Tibial nerve (tissue), 4 donors: ENCODE data around the gene HNRNPM. TPM values are rescaled to one million over a fixed set of nuclear protein-coding genes. Genes with fewer than 3 reads are reported as not detected.
A peak's percentile ranks its signal among the peaks of the same experiment; 100 is the strongest.

ENCODE experiments used
- DNase-seq, 2 donors: peaks; one replicate each; pipeline ENCODE4 v3.0.0-alpha.2; 2019; ENCODE audit warnings: low spot score in 2 of 2
- H3K27ac ChIP-seq, 4 donors: fragments of 200-600 bp; sonication (generic) in 3 of 4; one replicate each; pipeline ENCODE4 v1.5.1; 2017 to 2019; ENCODE audit warnings: mild to moderate bottlenecking in 1 of 4
- H3K27me3 ChIP-seq, 2 donors: fragments of 200-600 bp; sonication (generic) in 1 of 2; one replicate each; pipeline versions ENCODE4 v1.5.1 to v1.6.0; 2017 to 2019
- H3K36me3 ChIP-seq, 3 donors: fragments of 200-600 bp; sonication (generic); one replicate each; pipeline ENCODE4 v1.5.1; 2018 to 2019
- H3K4me1 ChIP-seq, 4 donors: fragments of 200-600 bp; sonication (generic) in 3 of 4; one replicate each; pipeline ENCODE4 v1.5.1; 2017 to 2019
- H3K4me3 ChIP-seq, 4 donors: fragments of 200-600 bp; sonication (generic) in 3 of 4; one replicate each; pipeline ENCODE4 v1.5.1; 2017 to 2019; ENCODE audit warnings: mild to moderate bottlenecking in 1 of 4, moderate library complexity in 1 of 4
- H3K9me3 ChIP-seq, 4 donors: fragments of 200-600 bp; sonication (generic) in 3 of 4; one replicate each; pipeline ENCODE4 v1.5.1; 2017 to 2019
- EP300 ChIP-seq, 2 donors: sonication (generic); formaldehyde crosslinking; IDR thresholded peaks; one replicate each; pipeline ENCODE4 v1.6.1; 2017; ENCODE audit warnings: antibody characterized with exemption in 2 of 2, mild to moderate bottlenecking in 1 of 2
- POLR2A ChIP-seq, 2 donors: fragments of 450-650 bp; IDR thresholded peaks; one replicate each; pipeline ENCODE4 v1.6.1; 2017; ENCODE audit warnings: antibody characterized with exemption in 2 of 2, mild to moderate bottlenecking in 2 of 2, moderate library complexity in 2 of 2
- WGBS, 2 donors: methylation state at CpG; one replicate each; pipeline ENCODE4 v1.1.5; 2018; 5-methylcytosine and 5-hydroxymethylcytosine counted together
- total RNA-seq, 4 donors: library from RNA; depleted of rRNA; stranded (reverse); fragments of >200 nt; gene quantifications; one replicate each; pipeline ENCODE4 v1.1.0, GENCODE V29; 2016
- TF ChIP-seq, protein P1 (sequence below), 5 experiments: fragments of 200-600 bp in 3 of 5; fragments of 450-650 bp in 2 of 5; sonication (generic) in 3 of 5; IDR thresholded peaks; one replicate each; pipeline ENCODE4 v1.5.1; 2016 to 2019; ENCODE audit warnings: antibody characterized with exemption in 5 of 5, mild to moderate bottlenecking in 3 of 5, moderate library complexity in 2 of 5

HNRNPM gene
- total RNA-seq, 4 donors from 2014 or later, result 139 to 251 (median 164) TPM

GRCh38 chr19:8498295-8498694 is 53.5 kb downstream of the HNRNPM start:
- no peak for TF ChIP-seq POLR2A (IDR thresholded peaks at IDR 0.05)
- TF ChIP-seq, protein P1, sequence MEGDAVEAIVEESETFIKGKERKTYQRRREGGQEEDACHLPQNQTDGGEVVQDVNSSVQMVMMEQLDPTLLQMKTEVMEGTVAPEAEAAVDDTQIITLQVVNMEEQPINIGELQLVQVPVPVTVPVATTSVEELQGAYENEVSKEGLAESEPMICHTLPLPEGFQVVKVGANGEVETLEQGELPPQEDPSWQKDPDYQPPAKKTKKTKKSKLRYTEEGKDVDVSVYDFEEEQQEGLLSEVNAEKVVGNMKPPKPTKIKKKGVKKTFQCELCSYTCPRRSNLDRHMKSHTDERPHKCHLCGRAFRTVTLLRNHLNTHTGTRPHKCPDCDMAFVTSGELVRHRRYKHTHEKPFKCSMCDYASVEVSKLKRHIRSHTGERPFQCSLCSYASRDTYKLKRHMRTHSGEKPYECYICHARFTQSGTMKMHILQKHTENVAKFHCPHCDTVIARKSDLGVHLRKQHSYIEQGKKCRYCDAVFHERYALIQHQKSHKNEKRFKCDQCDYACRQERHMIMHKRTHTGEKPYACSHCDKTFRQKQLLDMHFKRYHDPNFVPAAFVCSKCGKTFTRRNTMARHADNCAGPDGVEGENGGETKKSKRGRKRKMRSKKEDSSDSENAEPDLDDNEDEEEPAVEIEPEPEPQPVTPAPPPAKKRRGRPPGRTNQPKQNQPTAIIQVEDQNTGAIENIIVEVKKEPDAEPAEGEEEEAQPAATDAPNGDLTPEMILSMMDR (IDR thresholded peaks at IDR 0.05), result no peak
- TF ChIP-seq EP300 (IDR thresholded peaks at IDR 0.05), result no peak
- no peak for DNase-seq
- no peaks in the 10 kb centered on the region for H3K9me3 ChIP-seq
- no peak overlapping the region for H3K4me3 ChIP-seq
- H3K27ac ChIP-seq, result no peak overlapping the region
- peaks cover 0 to 2% (median 0%) of the 10 kb centered on the region in 3 donors for H3K36me3 ChIP-seq
- H3K27me3 ChIP-seq, result no peaks in the 10 kb centered on the region
- WGBS, 2 donors, result 74 to 88% methylated on average over 7 to 21 of the region's 22 CpGs
- H3K4me1 ChIP-seq, result no peaks in the 10 kb centered on the region

GRCh38 chr19:8499048-8499833 is 54.5 kb downstream of the HNRNPM start:
- H3K4me3 ChIP-seq, result no peak overlapping the region
- WGBS, 2 donors, result 69 to 73% methylated on average over 20 to 35 of the region's 41 CpGs

DNA sequence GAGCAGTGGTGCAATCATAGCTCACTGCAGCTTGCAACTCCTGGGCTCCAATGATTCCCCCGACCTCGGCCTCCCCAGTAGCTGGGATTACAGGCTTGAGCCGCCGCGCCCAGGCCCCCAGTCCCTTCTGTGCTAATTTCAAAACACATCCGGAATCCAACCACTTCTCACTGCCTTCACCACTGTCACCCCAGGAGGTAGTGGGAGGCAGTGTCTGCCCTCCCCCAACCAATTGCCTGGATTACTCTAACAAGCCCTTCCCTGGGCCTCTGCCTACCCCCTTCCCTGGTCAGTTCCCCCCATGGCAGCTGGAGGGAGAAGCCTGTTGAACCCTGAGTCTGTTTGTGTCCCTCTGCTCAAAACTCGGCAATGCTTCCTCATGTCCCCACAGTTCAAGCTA is 55.4 kb downstream of the HNRNPM start:
- WGBS, 2 donors, result 32 to 41% methylated on average over 7 of the region's 7 CpGs

More at GRCh38 chr19:8499048-8499833, 54.5 kb downstream of the HNRNPM start:
- Histone ChIP-seq H3K36me3 (no peaks in the 10 kb centered on the region), H3K27ac (no peak overlapping the region), H3K27me3 (no peaks in the 10 kb centered on the region), H3K9me3 (no peaks in the 10 kb centered on the region), H3K4me1 (no peaks in the 10 kb centered on the region)
- TF ChIP-seq EP300 (IDR thresholded peaks at IDR 0.05) (no peak), POLR2A (IDR thresholded peaks at IDR 0.05) (no peak)
- TF ChIP-seq, protein P1 (IDR thresholded peaks at IDR 0.05), result no peak
- DNase-seq, result no peak

GRCh38 chr19:8501516-8501915 is 56.7 kb downstream of the HNRNPM start:
- Histone ChIP-seq H3K36me3 (no peaks in the 10 kb centered on the region), H3K4me3 (peak overlapping the region in 1 of 4 donors; percentile 24), H3K9me3 (no peaks in the 10 kb centered on the region), H3K27me3 (no peaks in the 10 kb centered on the region), H3K27ac (no peak overlapping the region), H3K4me1 (peaks cover 0 to 14% (median 7%) of the 10 kb centered on the region in 4 donors)
- WGBS, 2 donors, result 57 to 84% methylated on average over 6 of the region's 6 CpGs
- no peak for TF ChIP-seq EP300 (IDR thresholded peaks at IDR 0.05)
- TF ChIP-seq, protein P1 (IDR thresholded peaks at IDR 0.05), result no peak
- no peak for TF ChIP-seq POLR2A (IDR thresholded peaks at IDR 0.05)
- DNase-seq, result no peak

More for the DNA sequence above, 55.4 kb downstream of the HNRNPM start:
- no peaks in the 10 kb centered on the region for H3K27me3 ChIP-seq
- H3K36me3 ChIP-seq, result no peaks in the 10 kb centered on the region
- TF ChIP-seq POLR2A (IDR thresholded peaks at IDR 0.05), result no peak
- TF ChIP-seq, protein P1 (IDR thresholded peaks at IDR 0.05), result no peak
- no peaks in the 10 kb centered on the region for H3K9me3 ChIP-seq
- H3K4me3 ChIP-seq, result no peak overlapping the region
- H3K4me1 ChIP-seq, result peaks cover 0 to 4% (median under 1%) of the 10 kb centered on the region in 4 donors
- DNase-seq, result no peak
- no peak overlapping the region for H3K27ac ChIP-seq

DNA sequence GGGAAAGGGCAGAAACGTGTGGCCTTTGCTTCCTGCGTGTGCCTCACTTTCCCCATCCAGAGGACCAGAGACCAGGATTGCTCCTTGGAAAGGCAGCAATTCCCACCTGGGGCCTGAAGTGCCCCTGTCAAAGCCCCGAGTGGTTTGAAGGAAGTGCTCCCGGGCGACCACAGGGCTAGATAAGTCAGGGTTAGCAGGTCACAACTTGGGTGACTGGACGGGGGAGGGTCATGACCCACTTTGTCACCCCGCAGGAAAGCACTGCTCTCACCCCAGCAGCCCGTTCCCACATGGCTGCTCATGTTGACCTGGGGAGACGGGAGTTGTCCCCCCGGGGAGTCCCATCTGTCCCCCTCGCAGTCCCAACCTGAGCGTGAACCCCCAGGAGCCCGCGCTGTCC is 57.2 kb downstream of the HNRNPM start:
- no peak for DNase-seq
- no peak for TF ChIP-seq POLR2A (IDR thresholded peaks at IDR 0.05)
- no peak for TF ChIP-seq EP300 (IDR thresholded peaks at IDR 0.05)
- TF ChIP-seq, protein P1 (IDR thresholded peaks at IDR 0.05), result no peak
- H3K36me3 ChIP-seq, result no peaks in the 10 kb centered on the region
- H3K4me3 ChIP-seq, result peak overlapping the region in 1 of 4 donors; percentile 24
- no peaks in the 10 kb centered on the region for H3K9me3 ChIP-seq
- peaks cover 0 to 17% (median 7%) of the 10 kb centered on the region in 4 donors for H3K4me1 ChIP-seq
- WGBS, 2 donors, result 55 to 66% methylated on average over 14 of the region's 14 CpGs
- H3K27ac ChIP-seq, result no peak overlapping the region
- H3K27me3 ChIP-seq, result no peaks in the 10 kb centered on the region
